ENCODE results near the gene EED.

GRCh38 chr11:86255896-86256295, 11.3 kb downstream of the EED start:
- no peak for TF ChIP-seq CTCF (IDR thresholded peaks at IDR 0.05; ENCODE audit: poor library complexity)
- no peak for TF ChIP-seq EZH2 (IDR thresholded peaks at IDR 0.05; ENCODE audit: borderline replicate concordance)

All from hepatocyte (in vitro differentiated cells).